WTC11 (cell line): ENCODE measurements around the gene FBXO31.

ENCODE experiments used
- IRF2 ChIP-seq: sonication (generic); formaldehyde crosslinking; IDR thresholded peaks from 2 replicates; pipeline ENCODE4 v1.8.0; 2022; ENCODE audit warnings: low read depth, missing genetic modification reagents, borderline replicate concordance
- NFYB ChIP-seq: sonication (generic); formaldehyde crosslinking; conservative IDR thresholded peaks from 2 replicates; pipeline ENCODE4 v1.8.0; 2022; ENCODE audit warnings: low read depth, missing genetic modification reagents
- TF ChIP-seq, protein P1 (sequence below): fragments of 200-600 bp; IDR thresholded peaks from 2 replicates; pipeline ENCODE4 v1.8.0; 2022; ENCODE audit warnings: antibody characterized with exemption
- TF ChIP-seq, protein P2 (sequence below): sonication (generic); formaldehyde crosslinking; IDR thresholded peaks from 2 replicates; pipeline ENCODE4 v1.8.1; 2022; ENCODE audit warnings: low read depth, missing genetic modification reagents, borderline replicate concordance
- TF ChIP-seq, protein P3 (sequence below): sonication (generic); formaldehyde crosslinking; IDR thresholded peaks from 2 replicates; pipeline ENCODE4 v1.8.1; 2022; ENCODE audit warnings: missing genetic modification reagents, borderline replicate concordance
- TF ChIP-seq, protein P4 (sequence below): sonication (generic); formaldehyde crosslinking; conservative IDR thresholded peaks from 2 replicates; pipeline ENCODE4 v1.8.1; 2022; ENCODE audit warnings: mild to moderate bottlenecking, missing genetic modification reagents
- TF ChIP-seq, protein P5 (sequence below): sonication (generic); formaldehyde crosslinking; IDR thresholded peaks from 2 replicates; pipeline ENCODE4 v1.8.0; 2023; ENCODE audit warnings: missing genetic modification reagents, mild to moderate bottlenecking, borderline replicate concordance
- TF ChIP-seq, protein P6 (sequence below): sonication (generic); formaldehyde crosslinking; IDR thresholded peaks from 2 replicates; pipeline ENCODE4 v1.8.1; 2023; ENCODE audit warnings: mild to moderate bottlenecking, missing genetic modification reagents, moderate library complexity
- TF ChIP-seq, protein P7 (sequence below): sonication (generic); formaldehyde crosslinking; IDR thresholded peaks from 2 replicates; pipeline ENCODE4 v1.8.1; 2023; ENCODE audit warnings: mild to moderate bottlenecking, moderate library complexity, missing genetic modification reagents
- TF ChIP-seq, protein P8 (sequence below): sonication (generic); formaldehyde crosslinking; IDR thresholded peaks from 2 replicates; pipeline ENCODE4 v1.8.1; 2023; ENCODE audit warnings: mild to moderate bottlenecking, missing genetic modification reagents, borderline replicate concordance
- TF ChIP-seq, protein P9 (sequence below): sonication (generic); formaldehyde crosslinking; IDR thresholded peaks from 2 replicates; pipeline ENCODE4 v1.8.1; 2022; ENCODE audit warnings: mild to moderate bottlenecking, moderate library complexity, missing genetic modification reagents
- TF ChIP-seq, protein P10 (sequence below): sonication (generic); formaldehyde crosslinking; IDR thresholded peaks from 2 replicates; pipeline ENCODE4 v1.8.1; 2023; ENCODE audit warnings: mild to moderate bottlenecking, missing genetic modification reagents

DNA sequence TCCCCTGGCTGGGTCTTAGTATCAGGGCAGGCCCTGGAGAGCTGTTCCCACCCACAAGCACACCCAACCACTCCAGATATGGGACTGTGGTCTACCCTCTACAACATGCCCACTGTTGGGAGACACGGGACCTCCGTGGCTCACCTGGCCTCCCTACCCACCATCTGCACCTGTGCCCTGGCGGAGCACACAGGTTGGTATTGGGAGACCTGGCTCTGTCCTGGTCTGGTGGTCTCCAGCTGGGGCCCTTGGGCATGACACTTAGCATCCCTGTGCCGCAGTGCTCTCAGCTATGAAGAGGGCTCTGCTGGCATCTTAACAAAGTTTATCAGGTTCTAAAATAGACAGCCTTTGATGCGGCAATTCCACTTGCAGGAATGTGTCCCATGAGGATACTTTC lies 72.2 kb downstream of the FBXO31 start:
- TF ChIP-seq, protein P1, sequence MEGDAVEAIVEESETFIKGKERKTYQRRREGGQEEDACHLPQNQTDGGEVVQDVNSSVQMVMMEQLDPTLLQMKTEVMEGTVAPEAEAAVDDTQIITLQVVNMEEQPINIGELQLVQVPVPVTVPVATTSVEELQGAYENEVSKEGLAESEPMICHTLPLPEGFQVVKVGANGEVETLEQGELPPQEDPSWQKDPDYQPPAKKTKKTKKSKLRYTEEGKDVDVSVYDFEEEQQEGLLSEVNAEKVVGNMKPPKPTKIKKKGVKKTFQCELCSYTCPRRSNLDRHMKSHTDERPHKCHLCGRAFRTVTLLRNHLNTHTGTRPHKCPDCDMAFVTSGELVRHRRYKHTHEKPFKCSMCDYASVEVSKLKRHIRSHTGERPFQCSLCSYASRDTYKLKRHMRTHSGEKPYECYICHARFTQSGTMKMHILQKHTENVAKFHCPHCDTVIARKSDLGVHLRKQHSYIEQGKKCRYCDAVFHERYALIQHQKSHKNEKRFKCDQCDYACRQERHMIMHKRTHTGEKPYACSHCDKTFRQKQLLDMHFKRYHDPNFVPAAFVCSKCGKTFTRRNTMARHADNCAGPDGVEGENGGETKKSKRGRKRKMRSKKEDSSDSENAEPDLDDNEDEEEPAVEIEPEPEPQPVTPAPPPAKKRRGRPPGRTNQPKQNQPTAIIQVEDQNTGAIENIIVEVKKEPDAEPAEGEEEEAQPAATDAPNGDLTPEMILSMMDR: no peak
- TF ChIP-seq, protein P2, sequence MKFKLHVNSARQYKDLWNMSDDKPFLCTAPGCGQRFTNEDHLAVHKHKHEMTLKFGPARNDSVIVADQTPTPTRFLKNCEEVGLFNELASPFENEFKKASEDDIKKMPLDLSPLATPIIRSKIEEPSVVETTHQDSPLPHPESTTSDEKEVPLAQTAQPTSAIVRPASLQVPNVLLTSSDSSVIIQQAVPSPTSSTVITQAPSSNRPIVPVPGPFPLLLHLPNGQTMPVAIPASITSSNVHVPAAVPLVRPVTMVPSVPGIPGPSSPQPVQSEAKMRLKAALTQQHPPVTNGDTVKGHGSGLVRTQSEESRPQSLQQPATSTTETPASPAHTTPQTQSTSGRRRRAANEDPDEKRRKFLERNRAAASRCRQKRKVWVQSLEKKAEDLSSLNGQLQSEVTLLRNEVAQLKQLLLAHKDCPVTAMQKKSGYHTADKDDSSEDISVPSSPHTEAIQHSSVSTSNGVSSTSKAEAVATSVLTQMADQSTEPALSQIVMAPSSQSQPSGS (CRISPR knock-in tag): no peak
- no peak for TF ChIP-seq IRF2 (CRISPR knock-in tag)
- TF ChIP-seq, protein P3, sequence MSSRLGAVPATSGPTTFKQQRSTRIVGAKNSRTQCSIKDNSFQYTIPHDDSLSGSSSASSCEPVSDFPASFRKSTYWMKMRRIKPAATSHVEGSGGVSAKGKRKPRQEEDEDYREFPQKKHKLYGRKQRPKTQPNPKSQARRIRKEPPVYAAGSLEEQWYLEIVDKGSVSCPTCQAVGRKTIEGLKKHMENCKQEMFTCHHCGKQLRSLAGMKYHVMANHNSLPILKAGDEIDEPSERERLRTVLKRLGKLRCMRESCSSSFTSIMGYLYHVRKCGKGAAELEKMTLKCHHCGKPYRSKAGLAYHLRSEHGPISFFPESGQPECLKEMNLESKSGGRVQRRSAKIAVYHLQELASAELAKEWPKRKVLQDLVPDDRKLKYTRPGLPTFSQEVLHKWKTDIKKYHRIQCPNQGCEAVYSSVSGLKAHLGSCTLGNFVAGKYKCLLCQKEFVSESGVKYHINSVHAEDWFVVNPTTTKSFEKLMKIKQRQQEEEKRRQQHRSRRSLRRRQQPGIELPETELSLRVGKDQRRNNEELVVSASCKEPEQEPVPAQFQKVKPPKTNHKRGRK (CRISPR knock-in tag): no peak
- TF ChIP-seq, protein P4, sequence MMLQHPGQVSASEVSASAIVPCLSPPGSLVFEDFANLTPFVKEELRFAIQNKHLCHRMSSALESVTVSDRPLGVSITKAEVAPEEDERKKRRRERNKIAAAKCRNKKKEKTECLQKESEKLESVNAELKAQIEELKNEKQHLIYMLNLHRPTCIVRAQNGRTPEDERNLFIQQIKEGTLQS (CRISPR knock-in tag): no peak
- TF ChIP-seq, protein P5, sequence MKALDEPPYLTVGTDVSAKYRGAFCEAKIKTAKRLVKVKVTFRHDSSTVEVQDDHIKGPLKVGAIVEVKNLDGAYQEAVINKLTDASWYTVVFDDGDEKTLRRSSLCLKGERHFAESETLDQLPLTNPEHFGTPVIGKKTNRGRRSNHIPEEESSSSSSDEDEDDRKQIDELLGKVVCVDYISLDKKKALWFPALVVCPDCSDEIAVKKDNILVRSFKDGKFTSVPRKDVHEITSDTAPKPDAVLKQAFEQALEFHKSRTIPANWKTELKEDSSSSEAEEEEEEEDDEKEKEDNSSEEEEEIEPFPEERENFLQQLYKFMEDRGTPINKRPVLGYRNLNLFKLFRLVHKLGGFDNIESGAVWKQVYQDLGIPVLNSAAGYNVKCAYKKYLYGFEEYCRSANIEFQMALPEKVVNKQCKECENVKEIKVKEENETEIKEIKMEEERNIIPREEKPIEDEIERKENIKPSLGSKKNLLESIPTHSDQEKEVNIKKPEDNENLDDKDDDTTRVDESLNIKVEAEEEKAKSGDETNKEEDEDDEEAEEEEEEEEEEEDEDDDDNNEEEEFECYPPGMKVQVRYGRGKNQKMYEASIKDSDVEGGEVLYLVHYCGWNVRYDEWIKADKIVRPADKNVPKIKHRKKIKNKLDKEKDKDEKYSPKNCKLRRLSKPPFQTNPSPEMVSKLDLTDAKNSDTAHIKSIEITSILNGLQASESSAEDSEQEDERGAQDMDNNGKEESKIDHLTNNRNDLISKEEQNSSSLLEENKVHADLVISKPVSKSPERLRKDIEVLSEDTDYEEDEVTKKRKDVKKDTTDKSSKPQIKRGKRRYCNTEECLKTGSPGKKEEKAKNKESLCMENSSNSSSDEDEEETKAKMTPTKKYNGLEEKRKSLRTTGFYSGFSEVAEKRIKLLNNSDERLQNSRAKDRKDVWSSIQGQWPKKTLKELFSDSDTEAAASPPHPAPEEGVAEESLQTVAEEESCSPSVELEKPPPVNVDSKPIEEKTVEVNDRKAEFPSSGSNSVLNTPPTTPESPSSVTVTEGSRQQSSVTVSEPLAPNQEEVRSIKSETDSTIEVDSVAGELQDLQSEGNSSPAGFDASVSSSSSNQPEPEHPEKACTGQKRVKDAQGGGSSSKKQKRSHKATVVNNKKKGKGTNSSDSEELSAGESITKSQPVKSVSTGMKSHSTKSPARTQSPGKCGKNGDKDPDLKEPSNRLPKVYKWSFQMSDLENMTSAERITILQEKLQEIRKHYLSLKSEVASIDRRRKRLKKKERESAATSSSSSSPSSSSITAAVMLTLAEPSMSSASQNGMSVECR: no peak
- TF ChIP-seq, protein P6, sequence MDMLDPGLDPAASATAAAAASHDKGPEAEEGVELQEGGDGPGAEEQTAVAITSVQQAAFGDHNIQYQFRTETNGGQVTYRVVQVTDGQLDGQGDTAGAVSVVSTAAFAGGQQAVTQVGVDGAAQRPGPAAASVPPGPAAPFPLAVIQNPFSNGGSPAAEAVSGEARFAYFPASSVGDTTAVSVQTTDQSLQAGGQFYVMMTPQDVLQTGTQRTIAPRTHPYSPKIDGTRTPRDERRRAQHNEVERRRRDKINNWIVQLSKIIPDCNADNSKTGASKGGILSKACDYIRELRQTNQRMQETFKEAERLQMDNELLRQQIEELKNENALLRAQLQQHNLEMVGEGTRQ: no peak
- no peak for TF ChIP-seq NFYB (CRISPR knock-in tag)
- TF ChIP-seq, protein P7, sequence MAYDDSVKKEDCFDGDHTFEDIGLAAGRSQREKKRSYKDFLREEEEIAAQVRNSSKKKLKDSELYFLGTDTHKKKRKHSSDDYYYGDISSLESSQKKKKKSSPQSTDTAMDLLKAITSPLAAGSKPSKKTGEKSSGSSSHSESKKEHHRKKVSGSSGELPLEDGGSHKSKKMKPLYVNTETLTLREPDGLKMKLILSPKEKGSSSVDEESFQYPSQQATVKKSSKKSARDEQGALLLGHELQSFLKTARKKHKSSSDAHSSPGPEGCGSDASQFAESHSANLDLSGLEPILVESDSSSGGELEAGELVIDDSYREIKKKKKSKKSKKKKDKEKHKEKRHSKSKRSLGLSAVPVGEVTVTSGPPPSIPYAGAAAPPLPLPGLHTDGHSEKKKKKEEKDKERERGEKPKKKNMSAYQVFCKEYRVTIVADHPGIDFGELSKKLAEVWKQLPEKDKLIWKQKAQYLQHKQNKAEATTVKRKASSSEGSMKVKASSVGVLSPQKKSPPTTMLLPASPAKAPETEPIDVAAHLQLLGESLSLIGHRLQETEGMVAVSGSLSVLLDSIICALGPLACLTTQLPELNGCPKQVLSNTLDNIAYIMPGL (CRISPR knock-in tag): no peak
- TF ChIP-seq, protein P8, sequence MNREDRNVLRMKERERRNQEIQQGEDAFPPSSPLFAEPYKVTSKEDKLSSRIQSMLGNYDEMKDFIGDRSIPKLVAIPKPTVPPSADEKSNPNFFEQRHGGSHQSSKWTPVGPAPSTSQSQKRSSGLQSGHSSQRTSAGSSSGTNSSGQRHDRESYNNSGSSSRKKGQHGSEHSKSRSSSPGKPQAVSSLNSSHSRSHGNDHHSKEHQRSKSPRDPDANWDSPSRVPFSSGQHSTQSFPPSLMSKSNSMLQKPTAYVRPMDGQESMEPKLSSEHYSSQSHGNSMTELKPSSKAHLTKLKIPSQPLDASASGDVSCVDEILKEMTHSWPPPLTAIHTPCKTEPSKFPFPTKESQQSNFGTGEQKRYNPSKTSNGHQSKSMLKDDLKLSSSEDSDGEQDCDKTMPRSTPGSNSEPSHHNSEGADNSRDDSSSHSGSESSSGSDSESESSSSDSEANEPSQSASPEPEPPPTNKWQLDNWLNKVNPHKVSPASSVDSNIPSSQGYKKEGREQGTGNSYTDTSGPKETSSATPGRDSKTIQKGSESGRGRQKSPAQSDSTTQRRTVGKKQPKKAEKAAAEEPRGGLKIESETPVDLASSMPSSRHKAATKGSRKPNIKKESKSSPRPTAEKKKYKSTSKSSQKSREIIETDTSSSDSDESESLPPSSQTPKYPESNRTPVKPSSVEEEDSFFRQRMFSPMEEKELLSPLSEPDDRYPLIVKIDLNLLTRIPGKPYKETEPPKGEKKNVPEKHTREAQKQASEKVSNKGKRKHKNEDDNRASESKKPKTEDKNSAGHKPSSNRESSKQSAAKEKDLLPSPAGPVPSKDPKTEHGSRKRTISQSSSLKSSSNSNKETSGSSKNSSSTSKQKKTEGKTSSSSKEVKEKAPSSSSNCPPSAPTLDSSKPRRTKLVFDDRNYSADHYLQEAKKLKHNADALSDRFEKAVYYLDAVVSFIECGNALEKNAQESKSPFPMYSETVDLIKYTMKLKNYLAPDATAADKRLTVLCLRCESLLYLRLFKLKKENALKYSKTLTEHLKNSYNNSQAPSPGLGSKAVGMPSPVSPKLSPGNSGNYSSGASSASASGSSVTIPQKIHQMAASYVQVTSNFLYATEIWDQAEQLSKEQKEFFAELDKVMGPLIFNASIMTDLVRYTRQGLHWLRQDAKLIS (CRISPR knock-in tag): no peak
- TF ChIP-seq, protein P9, sequence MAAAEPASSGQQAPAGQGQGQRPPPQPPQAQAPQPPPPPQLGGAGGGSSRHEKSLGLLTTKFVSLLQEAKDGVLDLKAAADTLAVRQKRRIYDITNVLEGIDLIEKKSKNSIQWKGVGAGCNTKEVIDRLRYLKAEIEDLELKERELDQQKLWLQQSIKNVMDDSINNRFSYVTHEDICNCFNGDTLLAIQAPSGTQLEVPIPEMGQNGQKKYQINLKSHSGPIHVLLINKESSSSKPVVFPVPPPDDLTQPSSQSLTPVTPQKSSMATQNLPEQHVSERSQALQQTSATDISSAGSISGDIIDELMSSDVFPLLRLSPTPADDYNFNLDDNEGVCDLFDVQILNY (CRISPR knock-in tag): no peak
- TF ChIP-seq, protein P10, sequence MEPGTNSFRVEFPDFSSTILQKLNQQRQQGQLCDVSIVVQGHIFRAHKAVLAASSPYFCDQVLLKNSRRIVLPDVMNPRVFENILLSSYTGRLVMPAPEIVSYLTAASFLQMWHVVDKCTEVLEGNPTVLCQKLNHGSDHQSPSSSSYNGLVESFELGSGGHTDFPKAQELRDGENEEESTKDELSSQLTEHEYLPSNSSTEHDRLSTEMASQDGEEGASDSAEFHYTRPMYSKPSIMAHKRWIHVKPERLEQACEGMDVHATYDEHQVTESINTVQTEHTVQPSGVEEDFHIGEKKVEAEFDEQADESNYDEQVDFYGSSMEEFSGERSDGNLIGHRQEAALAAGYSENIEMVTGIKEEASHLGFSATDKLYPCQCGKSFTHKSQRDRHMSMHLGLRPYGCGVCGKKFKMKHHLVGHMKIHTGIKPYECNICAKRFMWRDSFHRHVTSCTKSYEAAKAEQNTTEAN (CRISPR knock-in tag): no peak
